Measurements from ENCODE around the gene UNG. TPM values are rescaled to one million over a fixed set of nuclear protein-coding genes. Genes with fewer than 3 reads are reported as not detected.

UNG gene
- total and polyA plus RNA-seq, 2 of the 4 experiments (the other 2 are of a cell fraction), result 13.3 to 16.0 TPM

- Histone ChIP-seq H3K4me1 (ENCODE audit: control insufficient read depth, insufficient read depth, low read length) (no peaks in the 10 kb centered on the region), H4K8ac (ENCODE audit: low read depth in 2 of 2, low read length in 2 of 2) (no peak overlapping the region), H3K4ac (ENCODE audit: low read depth, low read length) (no peak overlapping the region), H3K56ac (ENCODE audit: extremely low read depth, insufficient read depth, low read length) (no peak overlapping the region), H4K20me1 (ENCODE audit: insufficient read depth, low read length) (no peaks in the 10 kb centered on the region), H3K79me1 (ENCODE audit: low read depth in 1 of 2, low read length in 2 of 2) (no peaks in the 10 kb centered on the region), H4K91ac (ENCODE audit: insufficient read depth, low read depth, low read length) (no peak overlapping the region), H2BK20ac (ENCODE audit: low read depth, low read length) (no peak overlapping the region), H2AK5ac (ENCODE audit: low read depth, low read length) (no peak overlapping the region), H3K9me3 (ENCODE audit: control insufficient read depth, insufficient read depth, low read length) (no peaks in the 10 kb centered on the region), H2BK5ac (ENCODE audit: low read depth, low read length, poor library complexity, severe bottlenecking) (no peak overlapping the region), H2BK15ac (ENCODE audit: low read depth, low read length) (no peak overlapping the region), H3K14ac (replicated peaks; ENCODE audit: low read depth, low read length) (no peak overlapping the region), H2AFZ (replicated peaks; ENCODE audit: low read length, poor library complexity) (no peak overlapping the region), H3K18ac (ENCODE audit: low read depth, low read length) (no peak overlapping the region), H4K5ac (ENCODE audit: low read depth, low read length) (no peak overlapping the region), H3K9me1 (ENCODE audit: insufficient read depth, low read length) (no peaks in the 10 kb centered on the region), H2BK120ac (ENCODE audit: low read depth, low read length) (no peak overlapping the region), H3K23ac (ENCODE audit: low read depth, low read length) (no peak overlapping the region), H3K9ac (ENCODE audit: low read depth, low read length) (no peak overlapping the region), H3K27ac (ENCODE audit: insufficient read depth, low read length) (no peak overlapping the region), H3K4me3 (ENCODE audit: insufficient read depth, low read depth, low read length) (no peak overlapping the region), H3K36me3 (ENCODE audit: control insufficient read depth, insufficient read depth, low read length) (no peaks in the 10 kb centered on the region), H2AK9ac (replicated peaks; ENCODE audit: low read depth, low read length, poor library complexity) (no peak overlapping the region), H3K4me2 (ENCODE audit: low read depth, low read length) (no peak overlapping the region), H3K27me3 (ENCODE audit: control insufficient read depth, insufficient read depth, low read length) (peaks cover 5% of the 10 kb centered on the region)
- ChIA-PET CTCF (no interaction called here), POLR2A (ENCODE audit: unreplicated experiment) (no interaction called here)
- WGBS, 2 experiments (ENCODE audit: extremely low coverage in 2 of 2, insufficient read length in 1 of 2), result no CpG with 5 or more reads among the region's 4 CpGs
- DNase-seq (no peak), ATAC-seq (ENCODE audit: low read depth) (no peak)
- intact Hi-C loops (cut with micrococcal nuclease), result no loop called here
- no TSS peak for BruUV-seq (replicated peaks)
- in situ Hi-C loops (cut with MboI; ENCODE audit: low sequenced_read_pairs), result no loop called here
- dilution Hi-C loops (cut with HindIII; ENCODE audit: low sequenced_read_pairs, unreplicated experiment), result no loop called here
- TF ChIP-seq CHD1 (IDR thresholded peaks at IDR 0.05; ENCODE audit: low read depth, low read length) (no peak), SMC3 (IDR thresholded peaks at IDR 0.05; ENCODE audit: low read depth, low read length) (no peak), FOS (IDR thresholded peaks at IDR 0.05; ENCODE audit: low read depth, low read length) (no peak), CTCF (conservative IDR thresholded peaks at IDR 0.05; ENCODE audit: low read depth, low read length) (no peak), CEBPB (IDR thresholded peaks at IDR 0.05; ENCODE audit: low read depth, low read length) (no peak), ELK1 (IDR thresholded peaks at IDR 0.05; ENCODE audit: borderline replicate concordance, low read depth, low read length) (no peak), RCOR1 (IDR thresholded peaks at IDR 0.05; ENCODE audit: insufficient replicate concordance, low read length) (no peak), POLR2A (IDR thresholded peaks at IDR 0.05; ENCODE audit: low read depth, low read length) (no peak)
Measured at GRCh38 chr12:109144224-109144623, 46.8 kb downstream of the UNG start.
